Measurements from ENCODE around the gene CCNG2.

Gene CCNG2

DNA sequence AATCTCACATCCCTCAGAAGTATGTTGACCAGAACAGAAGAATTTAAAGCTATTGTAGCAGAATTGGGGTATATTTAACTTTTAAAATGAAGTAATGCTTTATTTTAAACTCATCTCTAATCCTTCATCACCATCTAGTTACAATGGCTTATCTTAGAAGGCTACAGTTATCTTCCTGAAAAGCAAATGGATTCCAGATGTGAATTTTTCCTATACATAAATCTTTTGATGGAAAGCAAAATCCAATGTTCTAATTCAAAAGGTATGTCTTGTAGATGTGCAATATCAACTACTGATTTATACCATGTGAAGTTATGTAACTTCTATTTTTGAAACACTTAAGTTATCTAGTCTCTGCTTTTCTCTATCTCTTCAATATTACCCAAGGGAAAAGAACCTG, 47.6 kb downstream of the CCNG2 start:
- no peak for DNase-seq (ENCODE audit: low read depth)

- no peak for DNase-seq (ENCODE audit: low read depth)
Observed at GRCh38 chr4:77209012-77209411, 52.0 kb downstream of the CCNG2 start.

DNA sequence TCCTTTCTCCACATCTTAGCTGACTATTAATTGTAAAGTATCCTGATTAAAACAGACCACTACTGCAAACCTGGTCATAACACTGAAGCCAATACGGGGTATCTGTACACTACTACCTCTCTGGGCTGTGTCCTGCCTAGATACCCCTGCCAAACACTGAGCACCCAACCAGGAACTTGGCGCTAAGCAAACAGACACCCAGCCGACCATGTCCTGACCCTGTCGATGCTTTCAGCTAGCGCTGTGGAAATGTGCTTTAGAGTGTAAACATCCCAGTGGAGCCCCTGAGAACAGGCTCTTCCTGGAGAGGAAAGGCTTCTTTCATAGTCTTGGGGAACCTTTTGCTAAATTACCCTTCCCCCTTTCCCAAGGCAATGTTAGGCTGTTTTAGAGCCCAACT, 52.9 kb downstream of the CCNG2 start:
- DNase-seq (ENCODE audit: low read depth): no peak

DNA sequence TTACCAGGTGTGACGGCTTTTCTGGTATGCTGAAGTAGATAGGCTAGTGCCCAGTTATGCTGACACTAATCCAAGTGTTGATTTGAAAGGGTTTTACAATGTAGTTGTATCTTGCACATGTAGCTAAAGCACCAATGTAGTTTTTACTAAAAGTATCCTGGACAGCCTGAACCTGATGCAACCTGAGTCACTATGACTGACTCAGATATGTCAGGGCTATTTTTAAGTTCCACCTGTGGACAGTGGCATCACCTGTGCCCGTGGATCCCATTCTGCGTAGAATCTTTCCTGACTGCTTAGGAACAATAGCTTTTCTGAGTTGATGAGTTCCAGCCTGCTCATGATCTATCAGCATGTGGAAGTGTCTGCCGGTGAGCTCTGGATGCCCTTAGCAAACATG, 58.1 kb downstream of the CCNG2 start:
- no peak for DNase-seq (ENCODE audit: low read depth)

DNA sequence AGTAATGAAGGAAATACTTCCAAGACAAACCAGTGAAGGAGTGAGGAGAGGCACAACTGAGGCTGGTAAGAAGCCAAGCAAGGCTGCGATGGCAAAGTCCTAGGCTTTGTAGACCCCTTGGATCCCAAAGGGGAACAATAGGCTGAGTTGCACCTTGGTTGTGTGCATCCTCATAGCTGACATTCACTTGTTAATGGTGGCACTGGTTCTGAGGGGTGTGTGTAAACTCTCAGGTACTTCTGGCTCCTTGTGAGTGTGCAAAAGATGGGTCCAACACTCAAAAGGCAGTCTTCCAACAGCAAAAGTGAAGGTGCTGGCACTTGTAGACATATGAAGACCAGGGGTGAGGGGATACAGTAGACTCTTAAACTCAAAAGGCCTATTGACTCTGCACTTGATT, 60.5 kb downstream of the CCNG2 start:
- no peak for DNase-seq (ENCODE audit: low read depth)

DNA sequence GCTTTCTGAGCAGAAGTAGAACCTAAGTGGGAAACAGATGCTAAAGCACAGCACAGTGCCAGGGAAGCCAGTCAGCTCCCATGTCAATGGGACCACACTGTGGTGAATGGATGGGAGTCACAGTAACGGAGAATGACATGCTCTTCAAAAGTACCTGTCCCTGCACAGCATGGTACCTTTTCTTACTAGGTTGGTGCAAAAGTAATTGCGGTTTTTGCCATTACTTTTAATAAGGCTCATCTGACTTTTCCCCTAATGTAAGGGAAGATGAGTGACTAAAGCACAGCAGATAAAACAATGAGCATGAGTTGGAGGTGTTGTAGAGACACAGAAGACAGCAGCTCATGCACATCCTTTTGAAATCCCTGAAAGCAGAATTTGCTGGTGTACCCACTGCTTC, 62.3 kb downstream of the CCNG2 start:
- DNase-seq (ENCODE audit: low read depth): no peak

All from stimulated activated CD8-positive, alpha-beta memory T cell treated with anti-CD3 and anti-CD28 coated beads, Interleukin-15, amount 100 ng/mL, for 1 hour (primary cell).